Kidney epithelial cell (primary cell): Measurements from ENCODE around the gene ERI2. TPM values are rescaled to one million over a fixed set of nuclear protein-coding genes. Genes with fewer than 3 reads are reported as not detected.

Experiments
- DNase-seq: peaks from one replicate; pipeline ENCODE4 v3.0.0-alpha.2; 2010; ENCODE audit warnings: low read depth
- H3K27me3 ChIP-seq: 2 replicates; pipeline ENCODE4 v1.6.0; 2011; ENCODE audit warnings: low read length; ENCODE audit not compliant: control insufficient read depth, insufficient read depth
- H3K36me3 ChIP-seq: 2 replicates; pipeline ENCODE4 v1.5.1; 2011; ENCODE audit warnings: low read length; ENCODE audit not compliant: control insufficient read depth, insufficient read depth
- H3K4me3 ChIP-seq: 2 replicates; pipeline ENCODE4 v1.5.1; 2011; ENCODE audit warnings: low read depth, mild to moderate bottlenecking, control low read depth, low read length
- CTCF ChIP-seq: IDR thresholded peaks from 2 replicates; pipeline ENCODE4 v1.5.1; 2011; ENCODE audit warnings: mild to moderate bottlenecking, moderate library complexity, low read length, control low read depth, inconsistent platforms; ENCODE audit not compliant: insufficient read depth, poor library complexity, severe bottlenecking
- total RNA-seq: library from RNA; depleted of rRNA; stranded (reverse); fragments of >200 nt; gene quantifications from 2 replicates; pipeline ENCODE4 v1.2.3, GENCODE V29; 2015

ERI2 gene
- total RNA-seq, 1 donor from 2014 or later = 15.3 TPM

GRCh38 chr16:20850981-20851380, 44.7 kb upstream of the ERI2 start:
- DNase-seq = no peak
- H3K36me3 ChIP-seq = no peaks in the 10 kb centered on the region
- no peak for TF ChIP-seq CTCF

GRCh38 chr16:20849589-20850390, 43.5 kb upstream of the ERI2 start:
- TF ChIP-seq CTCF = peak; percentile 99
- no peak for DNase-seq
- no peaks in the 10 kb centered on the region for H3K36me3 ChIP-seq
- H3K27me3 ChIP-seq = no peaks in the 10 kb centered on the region
- H3K4me3 ChIP-seq = no peak overlapping the region

More at GRCh38 chr16:20850981-20851380, 44.7 kb upstream of the ERI2 start:
- Histone ChIP-seq H3K4me3 (no peak overlapping the region), H3K27me3 (no peaks in the 10 kb centered on the region)

GRCh38 chr16:20847550-20847949, 41.3 kb upstream of the ERI2 start:
- H3K4me3 ChIP-seq = no peak overlapping the region
- H3K27me3 ChIP-seq = no peaks in the 10 kb centered on the region
- H3K36me3 ChIP-seq = no peaks in the 10 kb centered on the region
- no peak for TF ChIP-seq CTCF
- DNase-seq = no peak

- H3K27me3 ChIP-seq = no peaks in the 10 kb centered on the region
- no peaks in the 10 kb centered on the region for H3K36me3 ChIP-seq
- no peak overlapping the region for H3K4me3 ChIP-seq
- TF ChIP-seq CTCF = no peak
- no peak for DNase-seq
Observed at GRCh38 chr16:20846551-20846950, 40.3 kb upstream of the ERI2 start.

GRCh38 chr16:20846030-20846429, 39.8 kb upstream of the ERI2 start:
- Histone ChIP-seq H3K4me3 (no peak overlapping the region), H3K36me3 (no peaks in the 10 kb centered on the region), H3K27me3 (no peaks in the 10 kb centered on the region)
- TF ChIP-seq CTCF = no peak
- DNase-seq = no peak

- no peak for TF ChIP-seq CTCF
- no peaks in the 10 kb centered on the region for H3K27me3 ChIP-seq
- no peak overlapping the region for H3K4me3 ChIP-seq
- DNase-seq = no peak
- H3K36me3 ChIP-seq = no peaks in the 10 kb centered on the region
Observed at GRCh38 chr16:20844588-20844987, 38.3 kb upstream of the ERI2 start.
